CD4-positive, alpha-beta memory T cell (primary cell): ENCODE measurements around the gene LAMA3. TPM values are rescaled to one million over a fixed set of nuclear protein-coding genes. Genes with fewer than 3 reads are reported as not detected.

ENCODE experiments used
- CTCF ChIA-PET: fragments of 350-600 bp; sonication (Branson Sonifier 250); formaldehyde crosslinking; loops from one replicate; lab custom pipeline; 2021; ENCODE audit warnings: inconsistent platforms; ENCODE audit not compliant: partially characterized antibody; lab: Charles Lee
- POLR2A ChIA-PET: fragments of 350-600 bp; sonication (Branson Sonifier 250); formaldehyde crosslinking; loops from one replicate; lab custom pipeline; 2021; ENCODE audit not compliant: partially characterized antibody; lab: Charles Lee
- DNase-seq, 5 donors: peaks; one replicate each; pipeline versions ENCODE4 v3.0.0 to v3.0.0-alpha.2; 2020 to 2022; ENCODE audit warnings: mixed read lengths in 1 of 5
- H3K27ac ChIP-seq: one replicate; pipeline ENCODE4 v1.7.0; 2013; ENCODE audit warnings: low read depth, low read length
- H3K27me3 ChIP-seq: 2 replicates; pipeline ENCODE4 v1.7.0; 2013; ENCODE audit warnings: mild to moderate bottlenecking, low read length, moderate library complexity; ENCODE audit not compliant: insufficient read depth
- H3K36me3 ChIP-seq: 2 replicates; pipeline ENCODE4 v1.7.0; 2013; ENCODE audit warnings: mild to moderate bottlenecking, low read length, moderate library complexity; ENCODE audit not compliant: insufficient read depth
- H3K4me1 ChIP-seq: 2 replicates; pipeline ENCODE4 v1.7.0; 2013; ENCODE audit warnings: mild to moderate bottlenecking, low read length, moderate library complexity; ENCODE audit not compliant: insufficient read depth
- H3K4me3 ChIP-seq, 2 donors: one replicate each; pipeline ENCODE4 v1.7.0; 2013; ENCODE audit warnings: low read length in 2 of 2, mild to moderate bottlenecking in 1 of 2
- H3K9me3 ChIP-seq, 2 donors: one replicate each; pipeline ENCODE4 v1.7.0; 2013; ENCODE audit warnings: low read length in 2 of 2, control low read depth in 1 of 2; ENCODE audit not compliant: control insufficient read depth in 1 of 2
- H3K27ac Mint-ChIP-seq, 7 donors: one replicate each; pipeline ENCODE4 v1.8.0; 2020 to 2021; ENCODE audit warnings: mixed read lengths in 7 of 7, mild to moderate bottlenecking in 6 of 7, inconsistent platforms in 3 of 7, moderate library complexity in 3 of 7
- H3K27me3 Mint-ChIP-seq, 2 donors: one replicate each; pipeline ENCODE4 v1.8.0; 2020 to 2021; ENCODE audit warnings: mixed read lengths in 2 of 2
- H3K36me3 Mint-ChIP-seq, 2 donors: one replicate each; pipeline ENCODE4 v1.8.0; 2020 to 2021; ENCODE audit warnings: mixed read lengths in 2 of 2, inconsistent platforms in 1 of 2, mild to moderate bottlenecking in 1 of 2
- H3K4me1 Mint-ChIP-seq, 4 donors: one replicate each; pipeline ENCODE4 v1.8.0; 2020 to 2021; ENCODE audit warnings: mixed read lengths in 4 of 4, mild to moderate bottlenecking in 1 of 4
- H3K4me3 Mint-ChIP-seq, 8 donors: one replicate each; pipeline ENCODE4 v1.8.0; 2020 to 2021; ENCODE audit warnings: mixed read lengths in 8 of 8, mild to moderate bottlenecking in 7 of 8, moderate library complexity in 6 of 8, inconsistent platforms in 3 of 8
- H3K9me3 Mint-ChIP-seq, 8 donors: one replicate each; pipeline ENCODE4 v1.8.0; 2020 to 2021; ENCODE audit warnings: mixed read lengths in 8 of 8, mild to moderate bottlenecking in 5 of 8, inconsistent platforms in 3 of 8, moderate library complexity in 1 of 8
- intact Hi-C: fragments of 100-400 bp; cut with micrococcal nuclease; formaldehyde crosslinking; loops from one replicate; pipeline ENCODE4 v1.15.1; 2023
- polyA plus RNA-seq, 2 donors: library from polyadenylated mRNA; unstranded; fragments of 300-500 nt; fragmentation: Illumina TruSeq; gene quantifications; one replicate each; pipeline ENCODE4 v1.2.3, GENCODE V29; 2021
- total RNA-seq, 2 experiments: library from RNA; stranded (reverse); gene quantifications; one replicate each; pipeline ENCODE4 v1.2.3, GENCODE V29; 2021

The LAMA3 gene
- total and polyA plus RNA-seq, 4 experiments from 2014 or later, result not detected

DNA sequence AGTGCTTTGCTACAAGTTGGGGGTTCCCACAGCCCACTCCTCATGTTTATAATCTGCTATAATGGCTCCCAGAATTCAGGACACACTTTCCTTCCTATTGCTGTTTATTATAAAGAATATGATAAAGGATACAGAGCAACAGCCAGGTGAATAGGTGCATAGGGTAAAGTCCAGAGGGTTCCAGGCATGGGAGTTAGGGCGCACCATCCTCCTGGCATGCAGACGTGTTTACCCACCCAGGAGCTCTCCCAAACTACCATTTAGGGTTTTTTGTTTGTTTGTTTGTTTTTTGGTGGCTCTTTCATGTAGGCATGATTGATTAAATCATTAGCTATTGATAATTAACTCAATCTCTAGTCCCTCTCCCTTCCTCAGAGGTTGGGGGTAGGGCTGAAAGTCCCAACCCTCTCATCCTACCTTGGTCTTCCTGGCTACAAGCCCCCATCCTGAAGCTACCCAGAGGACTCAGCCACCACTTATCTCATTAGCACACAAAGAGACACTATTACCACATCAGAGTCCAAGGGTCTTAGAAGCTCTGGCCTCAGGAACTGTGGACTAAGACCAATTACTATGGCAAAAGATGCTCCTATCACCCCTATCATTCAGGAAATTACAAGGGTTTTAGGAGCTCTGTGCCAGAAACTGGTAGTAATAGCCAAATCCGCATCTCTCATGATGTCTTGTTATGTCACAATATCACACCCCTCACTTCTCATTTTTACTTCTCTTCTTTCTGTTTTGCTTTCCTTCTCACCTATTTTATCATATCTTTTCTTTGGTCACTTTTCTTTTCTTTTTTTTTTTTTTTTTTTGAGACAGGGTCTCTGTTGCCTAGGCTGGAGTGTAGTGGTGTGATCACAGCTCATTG, 170.4 kb downstream of the LAMA3 start:
- H3K4me1 ChIP-seq, result peaks cover 12% of the 10 kb centered on the region
- no peak overlapping the region for H3K27ac ChIP-seq
- intact Hi-C loops, result loop anchor here (5.0 kb wide), 1 partner anchor 47 kb away; no protein-coding TSS in a partner anchor
- Mint-ChIP-seq H3K4me3 (no peak overlapping the region), H3K27ac (peak overlapping the region in 1 of 7 donors; percentile 0), H3K4me1 (peaks cover 14 to 33% (median 17%) of the 10 kb centered on the region in 4 donors), H3K36me3 (no peaks in the 10 kb centered on the region), H3K9me3 (peaks cover 0 to 3% (median 0%) of the 10 kb centered on the region in 8 donors), H3K27me3 (no peaks in the 10 kb centered on the region)
- DNase-seq, result no peak
- no peak overlapping the region for H3K4me3 ChIP-seq
- H3K36me3 ChIP-seq, result no peaks in the 10 kb centered on the region
- POLR2A ChIA-PET, result no interaction called here
- no peaks in the 10 kb centered on the region for H3K27me3 ChIP-seq
- CTCF ChIA-PET, result interaction anchor here (1.2 to 1.3 kb wide), 2 partner anchors 8 to 59 kb away, joined by 3 to 5 read pairs; no protein-coding TSS in a partner anchor
- H3K9me3 ChIP-seq, result no peaks in the 10 kb centered on the region

- peak overlapping the region in 2 of 7 donors; percentile 6 to 16 for H3K27ac Mint-ChIP-seq
- CTCF ChIA-PET, result no interaction called here
- DNase-seq, result no peak
- peaks cover 26 to 49% (median 32%) of the 10 kb centered on the region in 4 donors for H3K4me1 Mint-ChIP-seq
- Histone ChIP-seq H3K27me3 (no peaks in the 10 kb centered on the region), H3K4me3 (no peak overlapping the region), H3K9me3 (no peaks in the 10 kb centered on the region), H3K4me1 (peaks cover 29% of the 10 kb centered on the region), H3K27ac (no peak overlapping the region), H3K36me3 (no peaks in the 10 kb centered on the region)
- peaks cover 0 to 3% (median 0%) of the 10 kb centered on the region in 8 donors for H3K9me3 Mint-ChIP-seq
- POLR2A ChIA-PET, result no interaction called here
- H3K36me3 Mint-ChIP-seq, result no peaks in the 10 kb centered on the region
- H3K4me3 Mint-ChIP-seq, result no peak overlapping the region
- intact Hi-C loops, result loop anchor here (5.0 kb wide), 1 partner anchor 49 kb away; no protein-coding TSS in a partner anchor
- H3K27me3 Mint-ChIP-seq, result no peaks in the 10 kb centered on the region
Observed at GRCh38 chr18:23861326-23861725, 172.1 kb downstream of the LAMA3 start.

- H3K4me3 ChIP-seq, result no peak overlapping the region
- no peaks in the 10 kb centered on the region for H3K27me3 ChIP-seq
- H3K27ac ChIP-seq, result no peak overlapping the region
- no peaks in the 10 kb centered on the region for H3K9me3 ChIP-seq
- no peaks in the 10 kb centered on the region for H3K36me3 ChIP-seq
- ChIA-PET CTCF (interaction anchor here (1.0 kb wide), 1 partner anchor 11 kb away, joined by 3 read pairs; no protein-coding TSS in a partner anchor), POLR2A (no interaction called here)
- DNase-seq, result no peak
- peaks cover 35% of the 10 kb centered on the region for H3K4me1 ChIP-seq
- Mint-ChIP-seq H3K4me1 (peaks cover 27 to 55% (median 36%) of the 10 kb centered on the region in 4 donors), H3K36me3 (no peaks in the 10 kb centered on the region), H3K9me3 (peaks cover 0 to 3% (median 0%) of the 10 kb centered on the region in 8 donors), H3K27ac (peak overlapping the region; percentile 13 to 80 (median 65)), H3K27me3 (no peaks in the 10 kb centered on the region), H3K4me3 (no peak overlapping the region)
- intact Hi-C loops, result loop anchor here (5.0 kb wide), 1 partner anchor 50 kb away; no protein-coding TSS in a partner anchor
Observed at GRCh38 chr18:23861805-23862470, 172.7 kb downstream of the LAMA3 start.

DNA sequence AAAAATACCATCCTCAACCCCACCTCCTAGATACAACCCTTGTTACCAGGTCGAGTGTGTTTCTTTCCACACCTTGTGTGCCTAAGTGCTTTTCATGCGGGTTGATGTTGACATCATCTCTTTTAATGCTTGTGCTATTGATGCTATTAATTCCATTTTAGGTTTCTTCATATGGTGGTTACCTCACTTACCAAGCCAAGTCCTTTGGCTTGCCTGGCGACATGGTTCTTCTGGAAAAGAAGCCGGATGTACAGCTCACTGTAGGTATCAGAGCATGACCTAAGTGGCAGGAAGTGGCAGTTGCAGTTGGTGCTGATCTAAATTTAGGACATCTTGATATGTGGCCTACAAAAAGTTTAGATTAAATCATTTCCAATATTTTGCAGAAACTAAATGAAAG, 175.4 kb downstream of the LAMA3 start:
- Histone ChIP-seq H3K9me3 (no peaks in the 10 kb centered on the region), H3K4me3 (no peak overlapping the region), H3K36me3 (no peaks in the 10 kb centered on the region), H3K4me1 (peaks cover 43% of the 10 kb centered on the region), H3K27ac (peak overlapping the region; percentile 6), H3K27me3 (no peaks in the 10 kb centered on the region)
- ChIA-PET POLR2A (interaction anchor here (1.7 kb wide), 1 partner anchor 54 kb away, joined by 3 read pairs; no protein-coding TSS in a partner anchor), CTCF (interaction anchor here (2.1 kb wide), 1 partner anchor 54 kb away, joined by 8 read pairs; no protein-coding TSS in a partner anchor)
- peaks cover 0 to 3% (median 0%) of the 10 kb centered on the region in 8 donors for H3K9me3 Mint-ChIP-seq
- intact Hi-C loops, result loop anchor here (5.0 kb wide), 1 partner anchor 52 kb away; no protein-coding TSS in a partner anchor
- peak overlapping the region; percentile 81 to 92 (median 88) for H3K27ac Mint-ChIP-seq
- DNase-seq, result peak; percentile 32 to 80 (median 47)
- no peaks in the 10 kb centered on the region for H3K27me3 Mint-ChIP-seq
- peak overlapping the region in 5 of 8 donors; percentile 22 to 53 (median 42) for H3K4me3 Mint-ChIP-seq
- peaks cover 30 to 69% (median 44%) of the 10 kb centered on the region in 4 donors for H3K4me1 Mint-ChIP-seq
- H3K36me3 Mint-ChIP-seq, result no peaks in the 10 kb centered on the region

DNA sequence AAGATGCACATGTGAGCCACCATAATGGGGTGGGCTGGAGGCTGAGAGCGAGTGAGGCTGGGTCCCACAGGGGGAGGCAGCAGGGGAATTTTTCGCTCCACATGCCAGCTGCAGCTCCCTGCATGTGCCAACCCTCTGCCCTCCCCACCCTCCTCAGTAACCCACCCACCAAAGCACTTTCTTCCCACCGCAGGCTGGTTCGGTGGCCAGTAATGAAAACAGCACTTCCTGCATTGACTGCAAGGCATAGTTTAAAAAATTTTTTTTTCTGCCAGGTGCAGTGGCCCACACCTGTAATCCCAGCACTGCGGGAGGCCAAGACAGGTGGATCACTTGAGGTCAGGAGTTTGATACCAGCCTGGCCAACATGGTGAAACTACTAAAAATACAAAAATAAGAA, 177.8 kb downstream of the LAMA3 start:
- CTCF ChIA-PET, result interaction anchor here (1.0 to 2.3 kb wide), 3 partner anchors 10 to 252 kb away, joined by 3 to 5 read pairs (median 3); no protein-coding TSS in a partner anchor
- H3K36me3 ChIP-seq, result no peaks in the 10 kb centered on the region
- no peak overlapping the region for H3K4me3 ChIP-seq
- no peak overlapping the region for H3K27ac ChIP-seq
- Mint-ChIP-seq H3K27ac (peak overlapping the region in 4 of 7 donors; percentile 12 to 88 (median 85)), H3K36me3 (no peaks in the 10 kb centered on the region), H3K9me3 (peaks cover 0 to 3% (median 0%) of the 10 kb centered on the region in 8 donors), H3K4me1 (peaks cover 39 to 75% (median 55%) of the 10 kb centered on the region in 4 donors), H3K4me3 (no peak overlapping the region), H3K27me3 (no peaks in the 10 kb centered on the region)
- peaks cover 58% of the 10 kb centered on the region for H3K4me1 ChIP-seq
- POLR2A ChIA-PET, result no interaction called here
- DNase-seq, result no peak
- H3K27me3 ChIP-seq, result no peaks in the 10 kb centered on the region
- intact Hi-C loops, result no loop called here
- H3K9me3 ChIP-seq, result no peaks in the 10 kb centered on the region

DNA sequence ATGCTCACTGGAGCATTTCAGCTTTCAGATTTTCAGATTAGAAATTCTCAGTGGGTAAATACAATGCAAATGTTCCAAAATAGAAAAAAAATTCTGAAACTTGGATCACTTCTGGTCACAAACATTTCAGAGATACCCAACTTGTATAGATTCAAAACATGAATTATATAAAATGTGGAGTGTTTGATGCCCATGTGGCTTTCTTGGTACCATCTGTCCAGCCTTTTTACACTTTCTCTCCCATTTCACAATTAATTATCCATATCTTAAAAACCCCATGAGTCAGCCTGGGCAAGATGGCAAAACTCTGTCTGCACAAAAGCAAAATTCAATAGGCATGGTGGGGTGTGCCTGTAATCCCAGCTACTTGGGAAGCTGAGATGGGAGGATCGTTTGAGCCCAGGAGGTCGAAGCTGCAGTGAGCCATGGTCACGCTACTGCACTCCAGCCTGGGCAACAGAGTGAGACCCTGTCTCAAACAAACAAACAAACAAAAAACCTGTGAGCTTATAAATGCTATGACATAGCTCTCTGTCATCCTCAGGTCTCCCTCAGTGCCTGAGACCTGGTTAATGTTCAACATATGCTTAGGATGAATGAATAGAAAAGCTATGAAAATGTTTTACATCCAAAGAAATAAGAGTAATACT, 179.0 kb downstream of the LAMA3 start:
- Histone ChIP-seq H3K36me3 (no peaks in the 10 kb centered on the region), H3K4me3 (no peak overlapping the region), H3K27me3 (no peaks in the 10 kb centered on the region), H3K4me1 (peaks cover 71% of the 10 kb centered on the region), H3K9me3 (no peaks in the 10 kb centered on the region), H3K27ac (no peak overlapping the region)
- H3K4me1 Mint-ChIP-seq, result peaks cover 43 to 76% (median 60%) of the 10 kb centered on the region in 4 donors
- H3K36me3 Mint-ChIP-seq, result no peaks in the 10 kb centered on the region
- no peak overlapping the region for H3K4me3 Mint-ChIP-seq
- H3K9me3 Mint-ChIP-seq, result peaks cover 0 to 3% (median 0%) of the 10 kb centered on the region in 8 donors
- H3K27me3 Mint-ChIP-seq, result no peaks in the 10 kb centered on the region
- ChIA-PET CTCF (interaction anchor here (2.6 kb wide), 1 partner anchor 50 kb away, joined by 14 read pairs; no protein-coding TSS in a partner anchor), POLR2A (no interaction called here)
- peak overlapping the region in 1 of 7 donors; percentile 15 for H3K27ac Mint-ChIP-seq
- intact Hi-C loops, result no loop called here
- no peak for DNase-seq
